Measurements from ENCODE around the gene RAET1G.

- TF ChIP-seq, protein P1, sequence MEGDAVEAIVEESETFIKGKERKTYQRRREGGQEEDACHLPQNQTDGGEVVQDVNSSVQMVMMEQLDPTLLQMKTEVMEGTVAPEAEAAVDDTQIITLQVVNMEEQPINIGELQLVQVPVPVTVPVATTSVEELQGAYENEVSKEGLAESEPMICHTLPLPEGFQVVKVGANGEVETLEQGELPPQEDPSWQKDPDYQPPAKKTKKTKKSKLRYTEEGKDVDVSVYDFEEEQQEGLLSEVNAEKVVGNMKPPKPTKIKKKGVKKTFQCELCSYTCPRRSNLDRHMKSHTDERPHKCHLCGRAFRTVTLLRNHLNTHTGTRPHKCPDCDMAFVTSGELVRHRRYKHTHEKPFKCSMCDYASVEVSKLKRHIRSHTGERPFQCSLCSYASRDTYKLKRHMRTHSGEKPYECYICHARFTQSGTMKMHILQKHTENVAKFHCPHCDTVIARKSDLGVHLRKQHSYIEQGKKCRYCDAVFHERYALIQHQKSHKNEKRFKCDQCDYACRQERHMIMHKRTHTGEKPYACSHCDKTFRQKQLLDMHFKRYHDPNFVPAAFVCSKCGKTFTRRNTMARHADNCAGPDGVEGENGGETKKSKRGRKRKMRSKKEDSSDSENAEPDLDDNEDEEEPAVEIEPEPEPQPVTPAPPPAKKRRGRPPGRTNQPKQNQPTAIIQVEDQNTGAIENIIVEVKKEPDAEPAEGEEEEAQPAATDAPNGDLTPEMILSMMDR (IDR thresholded peaks at IDR 0.05) = no peak
- TF ChIP-seq, protein P2, sequence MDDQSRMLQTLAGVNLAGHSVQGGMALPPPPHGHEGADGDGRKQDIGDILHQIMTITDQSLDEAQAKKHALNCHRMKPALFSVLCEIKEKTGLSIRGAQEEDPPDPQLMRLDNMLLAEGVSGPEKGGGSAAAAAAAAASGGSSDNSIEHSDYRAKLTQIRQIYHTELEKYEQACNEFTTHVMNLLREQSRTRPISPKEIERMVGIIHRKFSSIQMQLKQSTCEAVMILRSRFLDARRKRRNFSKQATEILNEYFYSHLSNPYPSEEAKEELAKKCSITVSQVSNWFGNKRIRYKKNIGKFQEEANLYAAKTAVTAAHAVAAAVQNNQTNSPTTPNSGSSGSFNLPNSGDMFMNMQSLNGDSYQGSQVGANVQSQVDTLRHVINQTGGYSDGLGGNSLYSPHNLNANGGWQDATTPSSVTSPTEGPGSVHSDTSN (IDR thresholded peaks at IDR 0.05) = no peak
- TF ChIP-seq EP300 (IDR thresholded peaks at IDR 0.05; ENCODE audit: borderline replicate concordance in 1 of 2, low read depth in 1 of 2, low read length in 1 of 2) = no peak
- TF ChIP-seq, protein P3, sequence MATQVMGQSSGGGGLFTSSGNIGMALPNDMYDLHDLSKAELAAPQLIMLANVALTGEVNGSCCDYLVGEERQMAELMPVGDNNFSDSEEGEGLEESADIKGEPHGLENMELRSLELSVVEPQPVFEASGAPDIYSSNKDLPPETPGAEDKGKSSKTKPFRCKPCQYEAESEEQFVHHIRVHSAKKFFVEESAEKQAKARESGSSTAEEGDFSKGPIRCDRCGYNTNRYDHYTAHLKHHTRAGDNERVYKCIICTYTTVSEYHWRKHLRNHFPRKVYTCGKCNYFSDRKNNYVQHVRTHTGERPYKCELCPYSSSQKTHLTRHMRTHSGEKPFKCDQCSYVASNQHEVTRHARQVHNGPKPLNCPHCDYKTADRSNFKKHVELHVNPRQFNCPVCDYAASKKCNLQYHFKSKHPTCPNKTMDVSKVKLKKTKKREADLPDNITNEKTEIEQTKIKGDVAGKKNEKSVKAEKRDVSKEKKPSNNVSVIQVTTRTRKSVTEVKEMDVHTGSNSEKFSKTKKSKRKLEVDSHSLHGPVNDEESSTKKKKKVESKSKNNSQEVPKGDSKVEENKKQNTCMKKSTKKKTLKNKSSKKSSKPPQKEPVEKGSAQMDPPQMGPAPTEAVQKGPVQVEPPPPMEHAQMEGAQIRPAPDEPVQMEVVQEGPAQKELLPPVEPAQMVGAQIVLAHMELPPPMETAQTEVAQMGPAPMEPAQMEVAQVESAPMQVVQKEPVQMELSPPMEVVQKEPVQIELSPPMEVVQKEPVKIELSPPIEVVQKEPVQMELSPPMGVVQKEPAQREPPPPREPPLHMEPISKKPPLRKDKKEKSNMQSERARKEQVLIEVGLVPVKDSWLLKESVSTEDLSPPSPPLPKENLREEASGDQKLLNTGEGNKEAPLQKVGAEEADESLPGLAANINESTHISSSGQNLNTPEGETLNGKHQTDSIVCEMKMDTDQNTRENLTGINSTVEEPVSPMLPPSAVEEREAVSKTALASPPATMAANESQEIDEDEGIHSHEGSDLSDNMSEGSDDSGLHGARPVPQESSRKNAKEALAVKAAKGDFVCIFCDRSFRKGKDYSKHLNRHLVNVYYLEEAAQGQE (IDR thresholded peaks at IDR 0.05; ENCODE audit: low read depth, low read length) = no peak
- no peak for TF ChIP-seq RAD21 (IDR thresholded peaks at IDR 0.05; ENCODE audit: low read length)
- TF ChIP-seq RCOR1 (IDR thresholded peaks at IDR 0.05; ENCODE audit: low read length) = no peak
- TF ChIP-seq NFIC (IDR thresholded peaks at IDR 0.05; ENCODE audit: borderline replicate concordance) = no peak
- no peak for TF ChIP-seq ZBTB33 (IDR thresholded peaks at IDR 0.05; ENCODE audit: borderline replicate concordance, low read depth)
- no peak for TF ChIP-seq FOXM1 (IDR thresholded peaks at IDR 0.05; ENCODE audit: low read depth)
- no peak for TF ChIP-seq EZH2phosphoT487 (IDR thresholded peaks at IDR 0.05; ENCODE audit: borderline replicate concordance, low read depth)
- no peak for TF ChIP-seq RXRA (IDR thresholded peaks at IDR 0.05; ENCODE audit: borderline replicate concordance, low read depth)
- TF ChIP-seq POLR2AphosphoS5 (IDR thresholded peaks at IDR 0.05; ENCODE audit: low read depth, low read length) = no peak
Measured at GRCh38 chr6:149915970-149916865, 6.7 kb downstream of the RAET1G start.

All from SK-N-SH (cell line).